HG03108 (cell line): ENCODE data around the gene MMD.
"Not testable (repeated sequence)": the region's sequence is repeated elsewhere in the genome, so short reads cannot be mapped to it uniquely, and the experiment has no call there.

ENCODE experiments used
- ATAC-seq: cut with Tn5 transposase; IDR thresholded peaks from one replicate; pipeline ENCODE4 v1.9.1; 2021; ENCODE audit warnings: moderate library complexity; ENCODE audit not compliant: unreplicated experiment

The MMD gene

DNA sequence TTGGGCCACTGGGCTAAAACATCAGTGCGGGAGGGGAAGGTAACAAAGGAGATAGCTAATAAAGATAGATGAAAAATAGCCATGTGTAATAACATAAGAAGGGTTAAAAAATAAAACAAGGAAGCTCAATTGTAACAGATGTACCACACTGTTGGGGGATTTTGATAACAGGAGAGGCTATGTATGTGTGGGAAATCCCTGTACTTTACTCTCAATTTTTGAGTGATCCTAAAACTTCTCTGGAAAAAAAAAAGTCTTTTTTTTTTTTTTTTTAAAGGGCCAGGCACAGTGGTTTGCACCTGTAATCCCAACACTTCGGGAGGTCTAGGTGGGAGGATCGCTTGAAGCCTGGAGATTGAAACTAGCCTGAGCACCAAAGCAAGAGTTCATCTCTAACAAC, 1.9 kb upstream of the MMD start:
- no peak for ATAC-seq

DNA sequence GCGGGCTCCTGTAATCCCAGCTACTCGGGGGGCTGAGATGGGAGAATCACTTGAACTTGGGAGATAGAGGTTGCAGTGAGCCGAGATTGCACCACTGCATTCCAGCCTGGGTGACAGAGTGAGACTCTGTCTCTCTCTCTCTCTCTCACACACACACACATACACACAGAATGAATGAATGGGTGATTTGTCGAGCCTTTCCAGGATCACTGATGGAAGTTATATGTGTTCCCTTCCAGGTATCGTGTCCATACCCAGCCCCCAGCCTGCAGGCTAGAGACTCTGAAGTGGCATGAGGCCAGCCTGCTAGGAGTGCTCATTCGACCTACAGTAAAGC, 1.2 kb upstream of the MMD start:
- not testable (repeated sequence) for ATAC-seq

DNA sequence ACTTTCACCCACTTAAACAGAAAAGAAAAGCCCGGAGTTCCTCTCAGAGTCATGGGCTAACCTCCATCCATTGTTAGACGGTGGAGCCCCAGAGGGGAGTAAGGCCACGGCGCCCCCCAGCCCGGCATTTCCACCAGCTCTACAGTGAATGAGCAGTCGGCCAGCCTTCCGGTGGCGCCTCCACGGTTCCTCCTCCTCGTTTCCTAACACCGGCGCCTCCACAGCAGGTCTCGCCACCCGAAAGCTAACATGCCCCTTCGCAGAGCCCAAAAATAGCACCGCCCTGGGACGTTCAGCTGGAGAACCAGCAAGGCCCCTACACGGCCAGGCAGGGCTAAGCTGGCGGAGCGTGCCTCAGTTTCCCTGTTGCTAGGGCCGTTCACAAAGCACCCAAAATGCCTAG, 858 bp downstream of the MMD start:
- no peak for ATAC-seq

GRCh38 chr17:55420067-55420775, 1.4 kb downstream of the MMD start:
- peak; percentile 32 for ATAC-seq

GRCh38 chr17:55418369-55419268, 3.0 kb downstream of the MMD start:
- ATAC-seq, result no peak

- ATAC-seq, result no peak
Measured at GRCh38 chr17:55417411-55418268, 4.0 kb downstream of the MMD start.

DNA sequence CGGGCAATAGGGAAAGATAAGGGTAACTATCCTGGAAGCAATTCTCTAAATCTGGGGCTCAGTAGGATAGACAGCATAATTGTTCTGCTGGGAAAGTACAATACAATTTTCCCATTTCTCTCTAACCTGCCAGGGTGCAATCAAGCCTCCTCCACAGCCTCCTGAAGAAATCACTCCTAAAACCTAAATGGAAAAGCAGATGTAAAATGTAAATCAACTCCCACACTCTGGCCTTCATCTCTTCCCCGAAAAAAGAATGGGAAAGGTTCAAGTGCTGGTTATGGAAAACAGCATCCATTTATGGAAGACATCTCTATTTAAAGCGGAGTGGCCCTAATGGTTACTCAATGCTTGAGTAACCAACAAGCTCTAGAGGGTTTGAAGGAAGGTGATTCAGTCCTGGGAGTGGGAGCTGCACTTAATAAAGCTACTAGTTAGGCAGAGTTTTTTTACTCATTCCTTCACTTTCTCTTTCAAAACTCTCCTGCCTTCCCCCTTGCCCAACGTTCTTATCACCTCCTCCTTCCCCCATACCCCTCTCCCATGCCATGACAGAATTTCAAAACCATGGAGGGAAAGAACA, 5.1 kb downstream of the MMD start:
- no peak for ATAC-seq

- no peak for ATAC-seq
Measured at GRCh38 chr17:55416000-55416399, 5.6 kb downstream of the MMD start.

GRCh38 chr17:55414983-55415382, 6.7 kb downstream of the MMD start:
- no peak for ATAC-seq

- no peak for ATAC-seq
Measured at GRCh38 chr17:55413825-55414489, 7.7 kb downstream of the MMD start.

DNA sequence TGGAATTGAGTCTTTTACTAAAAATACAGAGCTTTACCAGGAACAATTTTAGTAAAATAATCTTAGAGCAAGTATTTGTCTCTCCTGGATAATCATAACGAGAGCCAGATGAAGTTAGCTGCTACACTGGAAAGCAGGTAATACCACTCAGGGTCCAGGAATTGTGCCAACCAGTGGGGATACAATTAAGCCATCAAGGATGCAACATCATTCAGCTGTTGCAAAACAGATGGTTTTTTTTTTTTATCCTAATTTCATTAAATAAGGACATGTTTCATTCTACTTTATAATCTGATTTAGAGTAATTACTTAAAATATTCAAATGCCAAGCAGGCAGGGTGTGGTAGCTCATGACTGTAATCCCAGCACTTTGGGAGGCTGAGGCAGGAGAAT, 10.2 kb downstream of the MMD start:
- ATAC-seq, result no peak

- ATAC-seq, result no peak
Measured at GRCh38 chr17:55410722-55411462, 10.7 kb downstream of the MMD start.

DNA sequence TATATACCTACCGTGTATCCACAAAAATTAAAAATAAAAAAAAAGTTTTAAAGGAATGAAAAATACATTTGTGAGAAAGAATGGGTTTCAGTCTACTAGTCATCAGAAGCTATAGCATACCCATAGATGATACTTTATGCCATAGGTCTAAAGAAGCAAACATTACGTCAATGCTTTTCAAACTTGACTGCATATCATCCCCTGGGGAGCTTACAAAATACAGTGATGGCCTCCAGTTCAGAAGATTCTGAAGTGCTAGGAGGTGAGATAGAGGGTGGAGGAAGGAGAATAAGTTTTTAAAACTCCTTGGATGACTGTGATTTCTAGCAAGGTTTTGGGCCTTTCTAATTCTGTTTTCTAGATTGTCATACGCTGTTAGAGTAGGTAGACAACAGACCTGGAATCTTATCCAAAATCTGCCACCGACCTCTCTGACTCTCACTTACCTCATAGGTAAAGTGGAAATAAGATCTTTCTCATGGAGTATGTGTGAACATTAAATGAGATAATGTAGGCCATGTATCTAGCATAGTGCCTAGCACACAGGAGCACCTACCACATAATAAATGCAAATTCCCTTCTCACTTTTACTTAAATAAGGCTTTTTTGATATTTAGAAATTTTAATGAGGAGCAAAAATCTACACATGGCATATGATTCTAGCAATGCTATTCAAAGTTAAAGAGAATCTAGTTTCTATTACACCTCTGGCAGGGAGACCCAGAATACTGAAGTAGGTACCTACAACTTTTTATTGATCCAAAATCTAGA, 12.4 kb downstream of the MMD start:
- no peak for ATAC-seq

DNA sequence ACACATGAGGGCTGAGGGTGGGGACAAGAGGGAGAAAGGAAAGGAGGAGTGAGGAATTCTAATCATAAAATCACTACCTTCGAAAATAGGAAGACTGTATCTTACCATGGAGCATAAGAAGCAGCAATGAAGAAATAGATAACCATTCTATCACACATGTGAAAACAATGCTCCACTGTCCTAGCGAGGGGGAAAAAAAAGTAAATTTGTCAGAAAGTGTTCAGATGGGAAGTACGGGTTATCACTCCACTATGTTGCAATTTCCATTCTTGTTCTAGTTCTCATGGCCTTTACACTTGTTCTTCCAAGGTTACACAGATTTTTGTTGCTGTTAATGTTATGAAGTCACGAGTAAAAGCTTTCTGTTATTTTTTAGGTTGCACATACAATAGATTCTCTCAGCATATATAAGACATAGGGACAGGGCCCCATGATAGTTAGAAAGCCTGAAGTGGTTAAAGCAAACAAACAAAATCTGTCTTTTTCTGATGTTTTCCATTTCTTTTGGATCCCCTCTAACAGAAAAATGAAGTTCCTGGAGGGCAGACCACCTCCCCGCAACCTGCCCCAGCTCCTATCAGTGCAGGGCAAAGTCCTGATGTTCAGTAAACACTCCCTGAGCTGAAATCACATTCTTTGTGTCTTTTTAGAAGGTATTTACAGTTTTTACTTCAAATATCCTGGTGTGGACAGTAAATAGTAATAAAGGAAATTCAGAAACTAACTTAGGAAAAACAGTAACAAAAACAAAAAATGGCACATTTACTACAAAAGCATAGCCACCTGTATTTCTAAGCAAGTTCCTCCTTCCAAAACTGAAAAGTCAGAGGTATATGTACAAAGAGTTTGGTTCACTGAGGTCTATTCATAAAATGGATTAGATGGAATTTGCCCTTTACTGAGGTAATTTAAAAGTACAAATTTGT, 13.7 kb downstream of the MMD start:
- no peak for ATAC-seq

DNA sequence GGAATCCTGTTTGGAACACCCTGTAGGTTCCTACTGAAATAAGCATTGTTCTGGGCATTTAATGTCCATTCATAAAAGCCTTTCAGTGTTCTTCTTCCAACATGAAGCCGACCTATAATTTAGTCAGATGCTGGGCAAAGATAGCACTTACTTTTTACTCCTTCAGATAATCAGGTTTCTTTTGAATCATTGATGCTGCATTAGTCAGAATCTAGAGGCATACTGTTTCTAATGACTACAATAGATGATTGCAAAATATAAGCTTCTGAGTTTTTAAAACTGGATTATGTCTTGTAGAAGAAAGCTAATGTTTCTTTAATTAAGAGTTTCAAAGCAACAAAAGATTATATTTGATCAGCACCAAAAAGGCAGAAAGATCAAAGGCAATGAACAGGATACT, 16.0 kb downstream of the MMD start:
- no peak for ATAC-seq

- not testable (repeated sequence) for ATAC-seq
Measured at GRCh38 chr17:55404197-55404596, 17.4 kb downstream of the MMD start.

- ATAC-seq, result no peak
Measured at GRCh38 chr17:55402374-55402773, 19.3 kb downstream of the MMD start.

DNA sequence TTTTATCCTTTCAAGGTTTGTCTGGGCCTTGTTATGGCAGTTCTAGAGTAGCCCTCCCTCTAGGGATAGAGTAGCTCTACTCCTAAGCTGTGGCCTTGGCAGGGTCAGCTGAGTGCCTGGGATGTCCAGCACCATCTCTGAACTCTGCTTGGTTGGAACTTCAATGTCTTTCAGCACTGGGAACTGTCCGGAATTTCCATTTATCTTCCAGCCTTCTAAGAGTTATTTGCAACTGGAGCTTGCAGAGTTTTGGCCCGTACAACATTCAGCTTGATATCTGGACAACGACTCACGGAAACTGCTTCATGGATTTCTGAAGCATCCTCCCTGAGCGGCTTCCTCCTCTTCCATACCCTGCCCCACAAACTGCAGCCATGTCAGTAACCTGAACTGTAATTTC, 22.9 kb downstream of the MMD start:
- ATAC-seq, result no peak
